HUDEP-2 (cell line): ENCODE data around the gene CREBL2.
A peak's percentile ranks its signal among the peaks of the same experiment; 100 is the strongest.
"Not testable (repeated sequence)": the region's sequence is repeated elsewhere in the genome, so short reads cannot be mapped to it uniquely, and the experiment has no call there.

ENCODE experiments used
- DNase-seq, 76 experiments: peaks; one replicate each; lab custom pipeline; 2025; ENCODE audit not compliant: unreplicated experiment in 76 of 76; lab: John Stamatoyannopoulos, UW

CREBL2 gene

DNA sequence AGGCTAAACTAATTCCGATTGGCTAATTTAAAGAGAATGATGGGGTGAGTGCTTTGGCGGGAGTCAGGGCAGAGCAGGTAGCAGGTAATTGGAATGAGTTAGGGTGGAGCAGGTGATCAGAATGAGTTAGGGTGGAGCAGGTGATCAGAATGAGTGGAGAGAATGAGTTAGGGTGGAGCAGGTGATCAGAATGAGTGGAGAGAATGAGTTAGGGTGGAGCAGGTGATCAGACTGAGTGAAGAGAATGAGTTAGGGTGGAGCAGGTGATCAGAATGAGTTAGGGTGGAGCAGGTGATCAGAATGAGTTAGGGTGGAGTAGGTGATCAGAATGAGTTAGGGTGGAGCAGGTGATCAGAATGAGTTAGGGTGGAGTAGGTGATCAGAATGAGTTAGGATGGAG, 15.7 kb upstream of the CREBL2 start:
- DNase-seq: not testable (repeated sequence)

DNA sequence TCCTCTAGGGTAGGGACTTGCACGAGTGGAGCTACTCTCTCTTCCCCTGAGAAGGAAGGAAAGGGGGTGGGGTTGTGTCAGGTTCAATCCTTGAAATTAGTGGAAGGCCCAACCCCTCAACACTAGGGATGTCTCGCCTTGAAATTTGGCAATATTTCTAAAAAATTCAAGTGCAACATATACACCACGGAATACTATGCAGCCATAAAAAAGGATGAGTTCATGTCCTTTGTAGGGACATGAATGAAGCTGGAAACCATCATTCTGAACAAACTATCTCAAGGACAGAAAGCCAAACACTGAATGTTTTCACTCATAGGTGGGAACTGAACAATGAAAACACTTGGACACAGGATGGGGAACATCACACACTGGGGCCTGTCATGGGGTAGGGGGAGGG, 15.1 kb upstream of the CREBL2 start:
- DNase-seq: not testable (repeated sequence)

DNA sequence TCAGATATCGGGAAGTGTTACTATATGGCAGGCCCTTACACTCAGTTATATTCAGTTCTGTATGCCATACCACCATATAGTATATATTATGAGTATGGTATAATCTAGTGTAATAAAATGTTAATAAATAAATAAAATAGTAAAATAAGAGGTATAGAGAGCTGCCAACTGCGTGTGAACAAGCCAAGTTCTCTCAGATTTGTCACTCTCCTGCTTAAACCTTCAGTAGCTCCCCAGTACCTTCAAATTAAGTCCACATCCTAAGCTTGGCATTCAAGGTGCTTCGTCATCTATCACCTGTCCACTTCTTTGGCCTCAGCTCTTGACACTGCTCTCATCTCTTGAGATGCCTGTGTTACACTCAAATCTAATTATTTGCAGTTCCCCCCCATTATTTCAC, 12.8 kb upstream of the CREBL2 start:
- no peak for DNase-seq

DNA sequence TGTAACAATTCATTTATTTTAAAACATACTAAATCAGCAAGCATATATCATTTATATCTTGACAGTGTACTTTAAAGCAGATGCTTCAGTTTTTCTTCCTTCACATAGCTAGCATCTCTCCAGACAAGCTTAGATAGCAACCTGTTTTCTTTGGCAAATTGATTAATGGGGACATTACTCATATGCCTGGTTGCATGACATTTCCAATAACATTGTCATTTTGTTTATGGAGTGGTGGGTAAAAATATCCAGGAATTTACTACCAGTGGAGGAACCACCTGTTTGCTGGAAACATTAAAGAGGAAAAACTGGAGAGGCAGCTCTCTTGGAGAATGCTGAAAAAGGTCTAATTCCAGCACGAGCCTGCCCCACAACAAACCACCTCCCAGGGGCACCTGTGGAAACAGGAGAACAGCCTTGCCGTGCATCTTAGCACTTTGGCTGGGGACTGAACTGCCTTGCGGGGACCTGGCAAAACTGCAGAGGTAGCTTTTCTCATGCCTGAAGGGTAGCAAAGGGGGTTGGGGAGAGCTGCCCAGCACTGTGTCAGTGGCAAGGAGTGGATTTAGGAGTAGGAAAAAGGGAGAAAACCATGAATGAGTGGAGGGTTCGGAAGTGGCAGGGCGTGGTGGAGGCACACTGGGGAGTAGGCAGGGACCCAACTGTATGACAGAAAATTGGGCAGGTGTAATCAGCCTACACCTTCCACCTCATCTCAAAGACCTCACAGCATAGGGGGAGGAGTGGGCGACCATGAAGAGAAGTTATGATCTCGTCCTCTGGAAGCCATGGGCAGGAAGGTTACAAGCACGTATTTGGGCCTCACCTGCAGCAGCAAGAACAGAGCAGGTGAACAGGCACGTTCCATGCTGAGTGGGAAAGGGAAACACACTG, 11.7 kb upstream of the CREBL2 start:
- no peak for DNase-seq

DNA sequence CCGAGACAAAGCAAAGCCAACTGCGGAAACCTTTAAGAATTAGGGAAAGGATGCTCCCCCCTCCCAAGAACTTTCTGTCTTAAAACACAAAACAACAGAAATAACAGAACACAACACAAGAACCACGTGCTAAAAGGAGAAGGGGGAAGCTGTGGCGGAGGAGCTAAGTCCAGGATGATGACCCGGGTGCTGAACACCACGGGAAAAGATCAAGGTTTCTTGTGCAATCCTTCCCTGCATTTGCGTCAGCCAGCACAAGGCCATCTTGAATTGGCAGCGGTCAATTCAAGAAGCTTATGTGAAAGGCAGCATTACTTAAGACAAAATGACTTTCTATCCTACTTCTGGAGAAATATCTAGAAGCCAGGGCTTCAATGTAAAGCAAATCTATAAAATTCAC, 11.0 kb upstream of the CREBL2 start:
- no peak for DNase-seq

DNA sequence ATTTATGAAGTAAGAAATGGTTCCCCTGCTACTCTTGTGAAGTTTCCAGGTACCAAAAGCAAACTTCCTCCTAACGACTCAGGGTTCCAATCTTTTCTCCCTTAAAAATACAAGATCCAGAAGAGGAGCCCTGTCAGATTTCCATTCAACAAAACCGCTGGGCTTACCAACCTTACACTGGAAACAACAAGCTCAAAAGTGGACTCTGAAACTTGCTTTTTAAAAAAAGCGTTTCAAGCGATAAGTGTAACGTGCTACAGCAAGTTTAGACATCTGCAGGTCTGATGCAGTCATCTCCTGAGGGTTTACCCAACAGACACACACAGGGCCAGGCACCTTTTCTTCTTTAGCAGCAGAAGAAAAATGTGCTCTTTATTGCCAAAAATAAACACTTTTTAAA, 6.9 kb upstream of the CREBL2 start:
- no peak for DNase-seq

DNA sequence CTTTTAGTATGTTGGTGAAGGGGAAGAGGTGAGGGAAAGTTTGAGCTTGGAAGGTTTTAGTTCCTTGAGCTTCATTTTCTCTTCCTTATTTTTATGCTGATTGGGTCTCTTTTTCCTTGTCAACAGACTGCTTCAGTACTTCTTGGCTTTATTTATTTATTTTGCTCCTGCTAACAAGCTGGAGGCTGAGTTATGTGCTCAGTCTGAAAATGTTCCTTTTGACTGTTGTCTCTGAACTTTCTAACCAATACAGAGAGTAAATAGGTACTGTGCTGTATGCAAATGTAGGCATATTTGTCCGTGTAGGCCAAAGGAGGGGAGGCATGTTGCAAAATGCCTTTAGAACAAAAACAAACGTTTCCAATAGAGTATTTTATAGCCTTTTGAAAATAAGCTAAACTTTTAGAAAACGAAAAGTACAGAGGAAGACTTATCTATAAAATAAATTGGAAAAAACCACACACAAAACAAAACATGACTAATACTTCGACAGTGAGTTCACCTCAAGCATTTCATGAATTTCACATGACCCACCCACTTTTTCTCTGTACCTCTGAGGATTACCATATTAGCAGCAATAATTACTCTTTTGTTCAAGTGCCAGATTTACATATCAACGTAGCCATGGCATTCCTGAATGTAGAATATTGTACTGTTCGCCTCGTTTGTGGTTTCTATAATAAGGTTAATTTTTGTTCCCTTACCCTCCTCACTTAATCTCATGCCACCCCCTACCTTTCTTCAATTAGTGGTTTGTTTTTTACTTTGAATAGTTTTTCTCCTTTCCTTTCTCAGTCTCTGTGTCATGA, 4.7 kb upstream of the CREBL2 start:
- no peak for DNase-seq

DNA sequence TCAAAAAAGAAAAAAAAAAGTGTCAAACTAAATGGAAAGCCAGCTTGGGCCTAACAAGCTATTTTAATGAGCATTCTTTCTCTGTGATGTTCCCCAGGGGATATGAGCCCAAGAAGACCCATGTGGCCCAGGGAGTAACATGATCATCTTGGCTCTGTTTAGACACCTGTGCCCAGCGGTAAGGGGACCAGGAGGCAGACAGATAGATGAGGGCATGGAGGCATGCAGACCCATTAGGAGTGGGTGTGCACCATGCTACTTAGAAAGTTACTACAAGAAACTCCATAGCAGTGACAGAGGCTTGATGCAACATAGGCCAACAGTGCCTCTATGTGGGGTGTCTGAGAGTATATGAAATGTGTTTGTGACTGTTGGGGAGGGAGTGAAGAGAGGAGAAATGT, 3.1 kb upstream of the CREBL2 start:
- peak in 3 of 76 experiments; percentile 7 to 23 (median 10) for DNase-seq

DNA sequence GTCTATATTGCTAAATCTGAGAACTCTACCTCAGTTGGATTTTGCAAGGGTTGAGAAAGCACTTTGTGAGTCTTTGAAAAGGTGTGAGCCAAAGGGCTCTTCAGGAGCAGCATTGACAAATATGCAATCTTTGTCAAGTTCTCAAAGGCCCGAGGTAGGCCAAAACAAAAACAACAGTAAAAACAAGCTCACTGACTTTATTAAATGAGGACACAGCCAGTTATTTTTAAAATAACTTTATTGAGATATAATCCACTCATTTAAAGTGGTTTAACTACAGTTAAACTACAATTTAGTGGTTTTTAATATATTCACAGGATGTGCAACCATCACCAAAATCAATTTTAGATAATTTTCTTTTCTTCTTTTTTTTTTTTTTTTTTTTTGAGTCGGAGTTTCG, 2.0 kb upstream of the CREBL2 start:
- DNase-seq: no peak

DNA sequence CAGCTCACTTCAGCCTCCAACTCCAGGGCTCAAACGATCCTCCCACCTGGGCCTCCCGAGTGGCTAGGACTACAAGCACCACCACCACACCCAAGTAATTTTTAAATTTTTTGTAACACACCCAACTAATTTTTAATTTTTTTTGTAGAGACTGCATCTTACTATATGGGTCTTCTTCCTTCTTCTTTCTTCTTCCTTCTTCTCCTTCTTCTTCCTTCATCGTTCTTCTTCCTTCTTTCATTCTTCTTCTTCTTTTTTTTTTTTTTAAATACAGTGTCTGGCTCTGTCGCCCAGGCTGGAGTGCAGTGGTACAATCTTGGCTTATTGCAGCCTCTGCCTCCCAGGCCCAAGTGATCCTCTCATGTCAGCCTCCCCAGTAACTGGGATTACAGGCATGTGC, 965 bp upstream of the CREBL2 start:
- DNase-seq: no peak

DNA sequence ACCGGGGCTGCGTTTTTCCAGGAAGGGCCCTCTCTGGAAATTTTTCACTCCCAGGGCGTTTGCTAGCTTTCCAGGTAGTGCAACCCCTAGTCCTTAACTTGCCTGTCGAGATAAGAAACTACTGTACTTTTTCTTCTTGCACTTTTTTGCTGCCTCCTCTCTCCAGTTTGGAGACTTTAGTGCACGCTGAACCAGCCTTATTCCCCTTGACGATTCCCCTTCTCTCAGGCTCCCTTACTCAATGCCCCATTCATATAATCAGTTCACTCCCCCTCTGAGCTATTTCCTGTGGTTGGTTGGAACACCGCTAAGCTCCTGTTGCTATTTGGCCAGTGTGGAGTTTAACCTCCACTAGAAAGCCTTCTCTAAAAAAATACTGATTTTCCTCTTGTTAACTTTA, 682 bp downstream of the CREBL2 start:
- DNase-seq: peak in 9 of 76 experiments; percentile 5 to 35 (median 28)

DNA sequence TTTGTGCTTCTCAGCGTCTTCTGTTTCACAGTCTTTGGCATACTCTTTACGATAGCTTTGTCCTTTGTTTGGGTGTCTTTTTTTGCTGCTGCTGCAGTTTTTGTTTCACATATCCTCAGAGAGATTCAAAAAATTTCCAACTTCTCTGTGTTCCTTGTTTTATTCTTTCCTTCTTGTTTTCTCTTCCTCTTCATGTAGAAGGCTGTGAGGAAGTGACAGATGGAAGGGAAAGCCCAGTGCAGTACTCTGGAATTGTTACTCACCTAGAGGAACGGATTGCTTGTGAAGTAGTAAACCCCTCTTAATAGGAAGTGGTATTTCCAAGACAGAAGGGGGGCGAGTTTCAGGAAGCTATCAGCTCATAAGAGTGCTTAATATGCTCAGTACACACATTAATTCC, 1.7 kb downstream of the CREBL2 start:
- no peak for DNase-seq

DNA sequence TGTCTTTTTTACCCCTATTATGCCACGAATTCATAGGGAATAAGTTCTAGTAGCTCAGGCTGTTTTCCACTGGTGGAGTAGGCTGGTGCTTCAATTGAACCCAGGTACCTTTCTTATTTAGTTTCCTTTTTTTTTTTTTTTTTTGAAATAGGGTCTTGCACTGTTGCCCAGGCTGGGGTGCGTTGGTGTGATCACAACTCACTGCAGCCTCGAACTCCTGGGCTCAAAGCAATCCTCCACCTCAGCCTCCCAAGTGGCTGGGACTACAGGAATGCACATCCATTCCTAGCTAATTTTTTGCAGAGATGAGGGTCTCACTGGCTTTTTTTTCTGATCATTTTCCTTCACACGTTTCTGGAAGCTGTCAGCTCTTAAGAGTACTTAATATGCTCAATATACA, 2.7 kb downstream of the CREBL2 start:
- DNase-seq: no peak

DNA sequence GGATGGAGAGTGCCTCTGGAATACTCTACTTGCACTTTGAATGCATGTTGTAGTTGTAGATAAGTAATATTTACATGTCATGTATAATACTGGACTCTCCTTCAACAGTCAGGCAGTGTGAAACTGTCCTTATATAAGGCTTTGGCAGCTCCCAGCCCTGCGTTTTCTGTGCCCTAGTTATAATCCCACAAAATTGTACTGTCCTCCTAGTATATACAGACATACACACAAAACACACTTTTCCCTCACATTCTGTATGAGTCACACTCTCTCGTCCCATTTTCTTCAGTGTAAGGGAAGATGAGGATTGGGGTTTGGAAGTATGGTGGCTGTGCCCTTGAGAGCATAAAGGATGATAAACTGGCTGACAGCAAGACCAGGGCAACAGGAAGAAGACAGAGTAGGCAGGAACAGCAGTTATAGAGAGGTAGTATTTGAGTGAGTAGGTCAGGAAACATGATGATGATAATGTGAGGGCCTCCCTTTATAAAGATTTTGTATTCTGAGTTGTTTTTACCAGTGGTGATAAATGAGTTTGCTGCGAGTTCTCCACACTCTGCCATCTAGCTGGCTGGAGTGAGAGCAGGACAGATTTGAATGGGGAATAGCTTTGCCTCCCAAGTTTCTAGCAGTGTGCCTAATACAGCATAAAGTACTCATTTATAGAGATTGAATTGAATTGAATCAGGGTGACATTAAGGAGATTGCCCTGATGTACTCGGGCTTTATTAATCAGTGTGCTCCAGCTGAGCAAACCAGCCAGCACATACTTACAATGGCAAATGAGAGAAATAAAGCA, 5.0 kb downstream of the CREBL2 start:
- no peak for DNase-seq

DNA sequence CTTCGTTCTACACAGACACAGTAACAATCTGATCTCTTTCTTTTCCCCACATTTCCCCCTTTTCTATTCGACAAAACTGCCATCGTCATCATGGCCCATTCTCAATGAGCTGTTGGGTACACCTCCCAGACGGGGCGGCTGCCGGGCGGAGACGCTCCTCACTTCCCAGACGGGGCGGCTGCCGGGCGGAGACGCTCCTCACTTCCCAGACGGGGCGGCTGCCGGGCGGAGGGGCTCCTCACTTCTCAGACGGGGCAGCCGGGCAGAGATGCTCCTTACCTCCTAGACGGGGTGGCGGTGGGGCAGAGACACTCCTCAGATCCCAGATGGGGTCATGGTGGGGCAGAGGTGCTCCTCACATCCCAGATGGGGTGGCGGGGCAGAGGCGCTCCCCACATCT, 6.4 kb downstream of the CREBL2 start:
- DNase-seq: not testable (repeated sequence)

DNA sequence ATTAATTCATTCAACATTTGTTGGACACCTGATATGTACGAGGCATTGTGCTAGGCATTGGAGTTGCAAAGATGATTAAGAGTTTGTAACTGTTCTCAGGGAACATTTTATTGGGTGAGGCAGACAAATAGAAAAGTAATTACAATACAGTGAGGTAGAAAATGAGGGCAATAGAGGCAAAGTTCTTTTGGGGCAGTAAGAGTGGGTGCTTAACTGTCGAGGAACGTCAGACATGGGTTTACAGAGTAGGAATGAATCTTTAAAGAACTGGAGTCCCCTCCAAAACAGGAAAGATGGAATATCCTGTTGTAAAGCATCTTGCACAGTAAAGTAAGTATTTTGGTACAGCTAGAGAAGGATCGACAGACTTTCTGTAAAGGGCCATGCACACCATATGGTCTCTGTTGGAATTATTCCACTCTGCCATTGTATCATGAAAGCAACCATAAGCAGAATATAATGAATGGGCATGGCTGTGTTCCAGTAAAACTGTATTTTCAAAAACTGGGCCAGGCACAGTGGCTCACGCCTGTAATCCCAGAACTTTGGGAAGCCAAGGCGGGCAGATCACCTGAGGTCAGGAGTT, 9.1 kb downstream of the CREBL2 start:
- no peak for DNase-seq

DNA sequence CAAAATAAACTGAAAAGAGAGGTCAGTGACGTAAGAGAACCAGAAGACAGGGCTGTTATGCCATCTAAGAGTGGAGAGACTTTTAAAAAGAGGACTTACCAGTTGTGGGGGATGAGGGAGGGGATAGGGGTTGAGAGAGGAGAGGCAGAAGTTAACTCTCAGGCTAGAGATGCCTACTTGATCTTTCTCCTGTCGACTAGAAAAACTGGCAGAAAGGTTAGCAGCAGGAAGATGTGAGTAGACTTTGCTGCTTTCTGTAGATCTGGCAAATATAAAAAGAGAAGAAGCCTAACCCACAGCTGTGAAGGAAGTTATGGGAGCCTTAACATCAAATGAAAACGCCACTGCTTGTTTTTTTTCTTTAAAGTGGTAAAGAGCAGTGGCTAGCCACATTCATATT, 10.7 kb downstream of the CREBL2 start:
- no peak for DNase-seq

DNA sequence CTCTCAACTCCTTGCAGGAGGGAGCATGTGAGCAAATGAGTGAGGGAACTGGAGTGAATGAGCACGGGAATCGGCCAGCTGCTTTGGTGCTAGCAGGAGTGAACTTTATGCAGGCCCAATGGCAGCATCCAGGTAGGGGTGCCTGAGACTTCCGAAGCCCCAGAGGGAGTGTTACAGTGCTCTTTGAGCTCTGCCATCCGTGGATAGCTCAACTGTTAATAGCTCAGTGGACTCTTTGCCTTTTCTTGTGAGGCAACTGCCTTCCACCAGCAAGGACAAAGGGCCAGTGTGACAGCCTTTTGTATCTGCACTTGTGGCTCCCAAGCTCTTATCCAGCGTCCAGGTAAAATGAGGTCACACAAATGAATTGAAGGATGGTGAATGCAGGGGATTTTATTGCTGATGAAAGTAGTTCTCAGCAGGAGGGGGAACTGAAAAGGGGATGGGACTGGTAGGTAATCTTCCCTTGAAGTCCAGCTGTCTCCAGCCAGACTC, 12.9 kb downstream of the CREBL2 start:
- no peak for DNase-seq

DNA sequence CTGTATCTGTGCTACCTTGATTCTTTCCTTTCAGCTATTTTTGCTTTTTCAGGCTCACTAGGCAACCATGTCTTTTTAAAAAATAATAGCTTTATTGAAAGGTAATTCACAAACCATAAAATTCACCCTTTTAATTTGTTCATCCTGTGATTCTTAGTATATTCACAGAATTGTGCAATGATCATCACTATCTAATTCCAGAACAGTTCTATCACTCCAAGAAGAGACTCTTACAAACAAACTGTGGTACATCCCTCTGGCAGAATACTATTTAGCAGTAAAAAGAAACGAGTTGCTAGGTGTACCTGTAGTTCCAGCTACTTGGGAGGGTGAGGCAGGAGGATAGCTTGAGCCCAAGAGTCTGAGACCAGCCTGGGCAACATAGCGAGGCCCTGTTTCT, 14.8 kb downstream of the CREBL2 start:
- DNase-seq: no peak

DNA sequence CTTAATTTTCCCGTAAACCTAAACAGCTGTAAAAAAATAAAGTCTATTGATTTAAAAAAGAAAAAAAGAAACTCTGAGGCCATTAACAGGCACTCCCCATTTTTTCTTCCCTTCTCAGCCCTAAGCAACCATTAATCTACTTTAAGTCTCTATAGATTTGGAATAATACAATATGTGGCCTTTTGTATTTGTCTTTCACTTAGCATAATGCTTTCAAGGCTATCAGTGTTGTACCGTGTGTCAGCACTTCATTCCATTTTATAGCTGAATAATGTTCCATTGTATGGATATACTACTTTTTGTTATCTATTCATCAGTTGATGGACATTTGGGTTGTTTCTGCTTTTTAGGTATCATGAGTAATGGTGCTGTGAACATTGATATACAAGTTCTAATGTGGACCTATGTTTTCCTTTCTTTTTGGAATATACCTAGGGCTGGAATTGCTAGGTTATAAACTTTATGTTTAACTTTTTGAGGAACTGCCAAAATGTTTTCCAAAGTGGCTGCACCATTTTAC, 15.7 kb downstream of the CREBL2 start:
- DNase-seq: no peak
